Measurements from ENCODE around the gene PTPRM.

Gene PTPRM

DNA sequence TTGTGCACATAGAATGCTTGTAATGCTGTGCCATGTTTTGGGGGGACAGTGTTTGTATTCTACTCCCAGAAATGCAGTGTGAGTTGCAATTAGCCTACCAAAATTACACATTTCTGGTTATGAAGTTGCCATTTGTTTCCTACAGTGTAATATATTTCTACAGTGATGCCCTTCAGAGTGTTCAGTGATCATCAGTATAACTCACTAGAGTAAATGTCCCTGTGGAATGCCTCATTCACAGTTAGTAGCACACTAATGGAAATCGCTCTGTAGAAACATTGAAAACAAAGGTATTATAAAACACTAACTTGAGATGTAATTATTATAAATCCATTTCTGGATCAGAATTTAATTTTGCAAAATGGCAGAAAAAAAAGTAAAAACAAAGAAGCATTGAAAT is 498.7 kb downstream of the PTPRM start:
- no peak for DNase-seq (ENCODE audit: low read depth)
- no peak overlapping the region for H3K4me3 ChIP-seq (ENCODE audit: low read length)
- TF ChIP-seq, protein P1, sequence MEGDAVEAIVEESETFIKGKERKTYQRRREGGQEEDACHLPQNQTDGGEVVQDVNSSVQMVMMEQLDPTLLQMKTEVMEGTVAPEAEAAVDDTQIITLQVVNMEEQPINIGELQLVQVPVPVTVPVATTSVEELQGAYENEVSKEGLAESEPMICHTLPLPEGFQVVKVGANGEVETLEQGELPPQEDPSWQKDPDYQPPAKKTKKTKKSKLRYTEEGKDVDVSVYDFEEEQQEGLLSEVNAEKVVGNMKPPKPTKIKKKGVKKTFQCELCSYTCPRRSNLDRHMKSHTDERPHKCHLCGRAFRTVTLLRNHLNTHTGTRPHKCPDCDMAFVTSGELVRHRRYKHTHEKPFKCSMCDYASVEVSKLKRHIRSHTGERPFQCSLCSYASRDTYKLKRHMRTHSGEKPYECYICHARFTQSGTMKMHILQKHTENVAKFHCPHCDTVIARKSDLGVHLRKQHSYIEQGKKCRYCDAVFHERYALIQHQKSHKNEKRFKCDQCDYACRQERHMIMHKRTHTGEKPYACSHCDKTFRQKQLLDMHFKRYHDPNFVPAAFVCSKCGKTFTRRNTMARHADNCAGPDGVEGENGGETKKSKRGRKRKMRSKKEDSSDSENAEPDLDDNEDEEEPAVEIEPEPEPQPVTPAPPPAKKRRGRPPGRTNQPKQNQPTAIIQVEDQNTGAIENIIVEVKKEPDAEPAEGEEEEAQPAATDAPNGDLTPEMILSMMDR (conservative IDR thresholded peaks at IDR 0.05; ENCODE audit: low read depth, low read length), result no peak

GRCh38 chr18:8069708-8070107 is 502.6 kb downstream of the PTPRM start:
- TF ChIP-seq, protein P1 (conservative IDR thresholded peaks at IDR 0.05; ENCODE audit: low read depth, low read length), result no peak
- DNase-seq (ENCODE audit: low read depth), result no peak

GRCh38 chr18:8073167-8073566 is 506.1 kb downstream of the PTPRM start:
- TF ChIP-seq, protein P1 (conservative IDR thresholded peaks at IDR 0.05; ENCODE audit: low read depth, low read length), result no peak
- no peak overlapping the region for H3K4me3 ChIP-seq (ENCODE audit: low read length)
- DNase-seq (ENCODE audit: low read depth), result no peak

More at GRCh38 chr18:8069708-8070107, 502.6 kb downstream of the PTPRM start:
- H3K4me3 ChIP-seq (ENCODE audit: low read length), result no peak overlapping the region

DNA sequence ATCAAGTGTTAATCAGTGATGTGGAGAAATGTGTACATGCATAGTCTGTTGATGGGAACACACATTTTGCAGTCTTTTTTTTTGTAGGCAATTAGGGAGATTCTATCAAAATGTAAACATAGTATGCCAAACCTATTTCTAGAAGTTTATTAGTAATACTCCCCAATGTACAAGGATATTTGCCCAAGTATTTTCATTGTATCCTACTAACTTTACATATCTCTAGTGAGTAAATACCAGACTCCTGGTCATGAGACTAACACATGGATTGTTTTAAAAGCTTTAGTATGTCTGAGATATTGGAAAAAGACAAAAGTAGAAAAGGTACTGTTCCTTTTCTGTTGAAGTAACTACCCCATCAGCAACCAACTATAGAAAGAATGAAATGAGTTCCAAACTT is 513.0 kb downstream of the PTPRM start:
- no peak for DNase-seq (ENCODE audit: low read depth)

DNA sequence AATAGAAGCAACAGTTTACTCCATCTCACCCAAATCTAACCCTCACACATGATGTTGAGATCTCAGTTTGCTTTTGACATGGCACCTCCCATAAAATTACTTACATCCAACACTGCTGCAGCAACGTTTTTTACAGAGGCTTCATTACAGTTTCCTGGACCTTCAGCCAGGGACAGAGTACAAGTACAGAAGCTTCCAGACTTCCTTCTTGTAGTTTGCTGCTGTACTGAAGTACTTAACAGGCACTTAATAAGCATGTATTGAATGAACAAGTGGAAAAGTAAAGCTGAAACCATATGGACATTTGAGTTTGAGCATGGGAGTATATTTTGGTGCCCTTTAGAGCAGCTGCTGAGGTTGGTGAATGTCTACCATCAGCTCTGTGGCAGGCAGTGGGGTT is 514.2 kb downstream of the PTPRM start:
- no peak overlapping the region for H3K4me3 ChIP-seq (ENCODE audit: low read length)
- DNase-seq (ENCODE audit: low read depth), result no peak
- TF ChIP-seq, protein P1 (conservative IDR thresholded peaks at IDR 0.05; ENCODE audit: low read depth, low read length), result no peak

More for the DNA sequence above, 513.0 kb downstream of the PTPRM start:
- TF ChIP-seq, protein P1 (conservative IDR thresholded peaks at IDR 0.05; ENCODE audit: low read depth, low read length), result no peak
- H3K4me3 ChIP-seq (ENCODE audit: low read length), result no peak overlapping the region

- TF ChIP-seq, protein P1 (conservative IDR thresholded peaks at IDR 0.05; ENCODE audit: low read depth, low read length), result no peak
- no peak for DNase-seq (ENCODE audit: low read depth)
- no peak overlapping the region for H3K4me3 ChIP-seq (ENCODE audit: low read length)
Measured at GRCh38 chr18:8081872-8082553, 514.9 kb downstream of the PTPRM start.

DNA sequence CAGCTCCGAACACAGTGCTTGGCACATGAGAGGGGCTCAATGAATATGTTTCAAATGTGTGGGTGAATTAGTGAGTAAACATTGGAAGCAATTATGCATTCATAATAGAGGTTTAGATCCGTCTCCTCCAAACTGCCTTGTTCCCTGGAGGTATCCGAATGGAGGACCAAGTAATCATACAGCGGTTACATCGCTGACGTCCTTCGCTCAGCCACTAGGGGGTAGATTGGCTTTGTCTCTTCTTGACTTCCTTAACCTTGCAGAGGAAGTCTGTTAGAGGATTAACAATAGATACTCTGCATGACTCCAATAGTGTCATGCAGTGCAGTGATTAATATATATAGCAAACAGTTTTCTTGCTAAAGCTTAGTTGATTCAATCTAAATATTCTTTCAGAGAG is 517.0 kb downstream of the PTPRM start:
- H3K4me3 ChIP-seq (ENCODE audit: low read length), result no peak overlapping the region
- TF ChIP-seq, protein P1 (conservative IDR thresholded peaks at IDR 0.05; ENCODE audit: low read depth, low read length), result peak; percentile 65
- DNase-seq (ENCODE audit: low read depth), result no peak
